PFSK-1 (cell line): ENCODE data around the gene OR8B12. TPM values are rescaled to one million over a fixed set of nuclear protein-coding genes. Genes with fewer than 3 reads are reported as not detected.

ENCODE experiments used
- FOXP2 ChIP-seq: optimal IDR thresholded peaks from 2 replicates; pipeline ENCODE3; 2011; ENCODE audit warnings: borderline replicate concordance, control low read depth, inconsistent platforms; ENCODE audit not compliant: insufficient read depth; ENCODE audit errors: extremely low read length, extremely low read depth
- POLR2AphosphoS5 ChIP-seq: IDR thresholded peaks from 2 replicates; pipeline ENCODE4 v1.6.1; 2012; ENCODE audit warnings: low read depth, mild to moderate bottlenecking, control low read depth, low read length, moderate library complexity
- REST ChIP-seq, 2 experiments: IDR thresholded peaks; 2 replicates each; pipeline versions ENCODE4 v1.6.1 to v1.8.0; 2011 to 2012; ENCODE audit warnings: low read depth in 2 of 2, low read length in 2 of 2, control low read depth in 1 of 2, inconsistent platforms in 1 of 2, mild to moderate bottlenecking in 1 of 2, moderate library complexity in 1 of 2; ENCODE audit not compliant: insufficient read depth in 1 of 2
- SIN3A ChIP-seq: IDR thresholded peaks from 2 replicates; pipeline ENCODE4 v1.6.1; 2012; ENCODE audit warnings: mild to moderate bottlenecking, low read length, moderate library complexity, borderline replicate concordance; ENCODE audit not compliant: insufficient read depth
- TAF1 ChIP-seq: IDR thresholded peaks from 2 replicates; pipeline ENCODE4 v1.6.1; 2012; ENCODE audit warnings: low read length, control low read depth, borderline replicate concordance; ENCODE audit not compliant: insufficient read depth
- polyA plus RNA-seq: library from polyadenylated mRNA; unstranded; fragments of >200 nt; gene quantifications from one replicate; pipeline ENCODE4 v1.2.1, GENCODE V29; 2012; ENCODE audit warnings: low read depth, missing spikeins; ENCODE audit not compliant: insufficient read length

The OR8B12 gene
- polyA plus RNA-seq: not detected

GRCh38 chr11:124543554-124543953 is at the start of gene OR8B12:
OR8B12 (minus strand) TSS chr11:124543654; CDS start chr11:124543654, 0 bp downstream.
- no peak for TF ChIP-seq REST (IDR thresholded peaks at IDR 0.05; ENCODE audit: insufficient read depth in 1 of 2, low read depth in 2 of 2, low read length in 2 of 2)
- TF ChIP-seq TAF1: no peak
- TF ChIP-seq POLR2AphosphoS5: no peak
- no peak for TF ChIP-seq FOXP2
- no peak for TF ChIP-seq SIN3A

- TF ChIP-seq SIN3A (no peak), REST (IDR thresholded peaks at IDR 0.05; ENCODE audit: insufficient read depth in 1 of 2, low read depth in 2 of 2, low read length in 2 of 2) (no peak), POLR2AphosphoS5 (no peak), TAF1 (no peak), FOXP2 (no peak)
These were observed 49.2 kb upstream of the OR8B12 start for GRCh38 chr11:124592627-124593026.

- no peak for TF ChIP-seq TAF1
- no peak for TF ChIP-seq SIN3A
- no peak for TF ChIP-seq POLR2AphosphoS5
- TF ChIP-seq REST (IDR thresholded peaks at IDR 0.05; ENCODE audit: insufficient read depth in 1 of 2, low read depth in 2 of 2, low read length in 2 of 2): no peak
- no peak for TF ChIP-seq FOXP2
These were observed 48.0 kb upstream of the OR8B12 start for GRCh38 chr11:124591430-124591829.

GRCh38 chr11:124586238-124586860 is 42.9 kb upstream of the OR8B12 start:
- TF ChIP-seq SIN3A: no peak
- TF ChIP-seq REST (IDR thresholded peaks at IDR 0.05; ENCODE audit: insufficient read depth in 1 of 2, low read depth in 2 of 2, low read length in 2 of 2): no peak
- no peak for TF ChIP-seq POLR2AphosphoS5
- TF ChIP-seq FOXP2: no peak
- no peak for TF ChIP-seq TAF1
